Measurements from ENCODE around the gene UBE2Q1.

The UBE2Q1 gene

GRCh38 chr1:154557939-154558719, at the start of gene UBE2Q1:
Gene UBE2Q1 (minus strand): TSS chr1:154558662. CDS start chr1:154558553, 109 bp downstream.
- DNase-seq, result no peak

- peak; percentile 60 for DNase-seq
Observed at GRCh38 chr1:154607609-154608396, 49.3 kb upstream of the UBE2Q1 start, which contains the start of gene ADAR. Gene ADAR (minus strand): TSS chr1:154608186. CDS start chr1:154608006, 180 bp downstream.

DNA sequence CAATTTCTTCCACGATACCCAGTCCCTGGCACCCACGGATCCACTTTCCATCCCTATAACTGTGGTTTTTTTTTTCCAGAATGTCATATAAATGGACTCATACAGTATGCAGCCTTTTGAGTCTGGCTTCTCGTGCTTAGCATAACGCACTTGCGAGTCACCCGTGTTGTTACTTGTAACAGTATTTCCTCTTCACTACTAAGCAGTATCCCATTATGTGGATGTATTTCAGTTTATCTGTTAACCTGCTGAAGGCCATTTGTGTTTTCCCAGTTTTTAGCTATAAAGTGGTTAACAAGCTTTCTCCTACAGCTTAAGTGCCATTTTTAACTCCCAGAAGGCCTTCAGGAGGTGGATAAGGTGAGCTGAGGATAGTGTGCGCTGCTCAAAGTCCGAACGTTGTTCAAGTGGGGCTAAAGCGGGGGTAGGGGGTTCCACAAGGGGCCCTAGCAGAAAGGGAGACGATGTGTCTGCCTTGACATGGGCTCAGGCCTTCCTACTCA, 48.7 kb upstream of the UBE2Q1 start:
- no peak for DNase-seq

DNA sequence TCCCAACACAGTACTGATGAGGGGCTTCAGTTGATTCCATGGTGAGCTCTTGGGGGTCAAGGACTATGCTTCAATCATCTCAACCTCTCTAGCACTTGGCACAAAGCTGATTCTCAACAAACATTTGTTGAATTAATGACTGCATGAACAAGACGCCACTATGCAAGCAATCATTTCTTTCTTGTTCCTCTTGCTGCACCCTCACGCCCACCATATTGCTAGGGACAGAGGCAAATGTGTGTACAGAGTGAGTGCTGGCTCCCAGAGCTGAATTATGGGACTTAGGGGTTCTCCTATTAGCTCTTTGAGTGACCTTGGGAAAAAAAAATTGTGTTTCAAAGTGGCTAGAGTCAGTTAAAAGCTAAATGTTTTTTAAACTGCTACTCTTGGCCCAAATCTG, 47.1 kb upstream of the UBE2Q1 start:
- no peak for DNase-seq

DNA sequence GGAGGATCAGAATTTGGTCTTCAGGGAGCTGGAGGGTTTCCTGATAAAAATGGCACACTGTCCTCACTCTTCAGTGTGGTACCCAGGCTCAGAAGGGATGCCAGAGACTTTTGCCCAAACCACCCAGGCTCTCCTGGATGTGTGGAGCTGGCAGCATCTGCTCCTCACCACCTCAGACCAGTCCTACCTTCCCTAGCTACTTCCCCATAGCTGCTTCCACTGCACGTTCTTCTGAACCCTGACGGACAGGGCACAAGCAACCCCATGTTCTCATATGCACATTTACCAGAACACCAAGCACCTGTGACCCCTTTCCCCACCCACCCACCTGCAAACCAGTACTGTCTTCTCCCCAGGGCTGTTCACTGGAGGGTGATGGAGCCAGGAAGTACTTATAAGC, 44.9 kb upstream of the UBE2Q1 start:
- no peak for DNase-seq

DNA sequence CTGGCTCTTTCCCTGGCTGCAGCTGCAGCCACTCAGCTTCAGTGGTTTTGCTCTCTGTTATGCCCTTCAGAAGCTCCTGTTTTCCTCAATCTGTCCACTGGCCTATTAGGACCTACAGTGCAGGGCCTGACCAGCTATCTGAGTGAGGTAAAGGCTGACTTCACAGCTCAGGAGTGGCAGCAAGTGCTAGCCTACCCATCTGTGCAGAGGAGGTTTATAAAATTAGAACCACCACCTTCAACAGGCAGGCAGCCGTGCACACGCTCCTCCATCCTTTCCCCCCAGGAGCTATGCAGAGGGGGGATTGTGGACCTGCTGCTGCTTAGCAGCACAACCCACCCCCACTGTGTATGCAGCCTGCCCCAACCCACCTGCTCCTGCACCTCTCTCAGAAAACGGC, 41.2 kb upstream of the UBE2Q1 start:
- no peak for DNase-seq

DNA sequence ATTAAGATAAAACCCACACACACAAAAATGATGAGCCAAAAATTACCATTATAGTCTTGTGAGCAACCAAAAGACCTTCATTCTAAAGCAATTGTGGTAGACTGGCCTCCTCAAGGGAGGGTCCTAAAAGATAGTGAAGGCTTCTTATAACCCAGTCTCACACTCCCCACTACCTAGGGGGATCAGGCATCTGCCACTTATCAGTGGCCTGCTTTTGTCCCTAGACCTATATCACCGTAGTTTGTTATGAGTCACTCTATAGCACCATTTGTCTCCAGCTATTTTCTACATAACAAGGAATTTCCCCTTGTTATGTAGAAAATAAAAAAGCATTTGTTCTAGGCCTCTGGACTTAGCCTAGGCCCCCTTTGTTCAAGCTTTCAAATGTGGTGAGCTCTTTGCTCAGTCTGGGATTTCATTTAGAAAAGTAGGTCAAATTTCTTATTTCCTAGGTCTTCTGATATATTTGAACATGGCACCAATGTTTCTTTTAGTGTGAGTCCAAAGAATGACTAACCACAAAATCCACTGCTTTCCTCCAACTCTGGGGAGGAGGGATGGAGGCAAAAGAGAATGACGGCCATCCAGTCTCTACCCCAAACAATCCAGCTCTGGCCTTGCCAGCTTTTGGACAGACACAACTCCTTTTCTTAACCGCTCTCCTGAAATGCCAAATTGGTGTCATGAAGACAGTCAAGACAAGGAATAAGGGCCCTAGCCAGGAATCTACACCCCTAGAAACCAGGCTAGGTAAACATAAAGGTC, 40.6 kb upstream of the UBE2Q1 start:
- no peak for DNase-seq

DNA sequence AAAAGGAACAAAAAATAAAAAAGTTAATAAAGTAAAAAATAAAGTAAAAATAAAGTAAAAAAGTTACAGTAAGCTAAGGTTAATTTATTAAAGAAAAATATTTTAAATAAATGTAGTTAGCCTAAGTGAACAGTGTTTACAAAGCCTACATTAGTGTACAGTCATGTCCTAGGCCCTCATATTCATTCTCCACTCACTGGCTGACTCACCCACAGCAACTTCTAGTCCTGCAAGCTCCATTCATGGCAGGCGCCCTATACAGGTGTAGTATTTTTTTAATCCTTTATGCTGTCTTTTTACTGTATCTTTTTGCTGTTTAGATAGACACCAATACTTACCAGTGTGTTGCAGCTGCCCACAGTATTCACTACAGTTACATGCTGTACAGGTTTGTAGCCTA, 37.2 kb upstream of the UBE2Q1 start:
- no peak for DNase-seq

DNA sequence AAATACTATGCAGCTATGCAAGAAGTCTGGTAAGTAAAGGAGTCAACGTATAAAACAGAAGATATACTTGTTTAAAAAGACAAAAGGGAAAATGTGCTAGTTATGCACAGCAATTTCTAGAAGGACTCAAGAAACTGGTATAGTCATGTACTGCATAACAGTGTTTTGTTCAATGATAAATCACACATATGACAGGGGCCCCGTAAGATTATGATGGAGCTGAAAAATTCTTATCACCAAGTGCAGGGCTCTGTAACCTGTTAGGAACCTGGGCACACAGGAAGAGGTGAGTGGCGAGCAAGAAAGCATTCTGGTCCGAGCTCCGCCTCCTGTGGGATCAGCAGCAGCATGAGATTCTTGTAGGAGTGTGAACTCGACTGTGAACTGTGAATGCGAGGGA, 36.3 kb upstream of the UBE2Q1 start:
- no peak for DNase-seq

DNA sequence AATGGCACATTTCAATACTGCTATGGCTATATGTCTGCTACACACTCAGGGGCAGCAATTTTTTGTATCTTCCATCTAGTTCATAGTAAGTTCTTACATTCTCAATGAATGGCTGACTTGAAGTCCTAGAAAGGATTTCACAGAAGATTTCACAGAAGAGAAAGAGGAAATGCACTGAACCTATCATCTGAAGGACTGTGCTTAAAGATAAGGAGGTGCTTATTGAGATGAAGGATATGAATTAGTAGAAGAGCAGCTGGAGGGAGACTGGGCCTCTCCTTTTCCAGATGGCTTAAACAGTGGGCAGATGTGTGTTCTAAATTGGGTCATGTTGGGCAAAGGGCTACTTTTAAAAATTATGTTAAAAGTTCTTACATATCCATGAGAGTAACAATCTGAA, 34.9 kb upstream of the UBE2Q1 start:
- no peak for DNase-seq

- DNase-seq, result no peak
Observed at GRCh38 chr1:154591206-154591605, 32.7 kb upstream of the UBE2Q1 start.

GRCh38 chr1:154590756-154591155, 32.3 kb upstream of the UBE2Q1 start:
- DNase-seq, result no peak

- DNase-seq, result no peak
Observed at GRCh38 chr1:154589780-154590179, 31.3 kb upstream of the UBE2Q1 start.

DNA sequence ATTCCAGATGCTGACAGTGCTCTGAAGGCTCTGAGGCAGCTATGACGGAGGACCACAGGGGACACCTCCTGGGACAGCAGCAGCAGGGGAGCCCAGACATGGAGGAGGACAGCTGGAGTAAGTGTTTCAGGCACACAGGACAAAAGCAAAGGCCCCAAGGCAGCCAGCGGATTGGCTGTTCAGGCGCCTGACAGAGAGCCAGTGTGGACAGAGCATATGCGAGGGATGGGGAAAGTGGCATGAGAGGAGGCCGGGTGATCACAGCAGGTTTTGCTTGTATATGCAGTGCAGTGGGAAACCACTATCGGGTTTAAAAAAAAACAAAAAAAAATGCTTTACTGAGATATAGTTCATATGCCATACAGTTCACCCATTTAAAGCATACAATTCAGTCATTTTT, 28.2 kb upstream of the UBE2Q1 start:
- DNase-seq, result no peak

GRCh38 chr1:154586231-154586630, 27.8 kb upstream of the UBE2Q1 start:
- no peak for DNase-seq

DNA sequence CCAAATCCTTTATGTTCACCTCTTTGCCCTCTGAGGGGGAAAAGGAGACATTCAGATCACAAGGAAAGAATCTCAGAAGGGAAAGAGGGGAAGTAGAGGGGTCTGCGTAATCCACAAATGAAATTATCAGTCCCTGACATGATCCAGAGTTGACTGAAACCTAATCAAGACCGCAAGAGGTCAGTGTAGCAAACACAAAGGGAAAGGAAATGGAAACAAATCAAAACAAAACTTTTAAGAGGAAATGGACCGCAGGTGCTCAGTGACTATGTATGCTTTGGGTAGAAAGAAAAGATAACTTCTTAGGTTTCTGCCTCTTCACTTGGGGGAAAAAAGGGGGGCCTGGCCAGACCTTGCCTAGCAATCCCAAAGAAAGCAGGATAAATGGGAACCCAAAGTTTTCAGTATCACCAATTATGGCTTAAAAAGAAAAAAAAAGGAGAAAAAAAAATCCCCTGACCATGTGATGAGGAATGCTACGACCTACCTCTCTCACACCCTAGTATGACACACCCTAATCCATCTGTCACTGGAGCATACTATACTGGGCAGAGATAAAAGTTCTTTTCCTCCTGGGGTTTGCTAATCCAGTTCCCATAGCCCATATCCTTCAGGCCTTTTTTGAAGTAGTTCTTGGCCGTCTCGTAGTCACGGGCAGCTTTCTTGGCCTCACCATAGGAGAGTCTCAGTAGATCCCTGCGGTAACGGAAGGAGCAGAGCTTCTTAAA, 26.0 kb upstream of the UBE2Q1 start:
- no peak for DNase-seq

GRCh38 chr1:154583773-154584172, 25.3 kb upstream of the UBE2Q1 start:
- DNase-seq, result no peak

- DNase-seq, result no peak
Observed at GRCh38 chr1:154582885-154583284, 24.4 kb upstream of the UBE2Q1 start.

DNA sequence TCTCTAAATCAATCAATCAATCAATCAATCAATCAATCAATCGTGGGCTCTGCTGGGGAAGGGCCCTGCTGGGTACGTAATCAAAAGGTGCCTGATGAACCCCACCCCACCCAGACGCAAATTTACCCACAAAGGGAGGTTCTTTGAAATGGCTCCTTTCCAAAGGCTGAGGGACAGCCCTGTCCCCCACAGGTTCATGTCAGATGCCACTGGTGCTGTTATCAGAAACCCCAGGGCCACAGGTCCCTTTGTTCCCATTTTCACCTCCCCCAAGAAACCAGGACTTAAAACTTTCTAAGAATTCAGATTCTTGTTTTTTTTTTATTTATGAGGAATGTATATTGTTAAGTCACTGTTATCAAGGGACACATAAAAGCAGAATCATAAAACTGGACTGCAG, 23.3 kb upstream of the UBE2Q1 start:
- DNase-seq, result no peak

DNA sequence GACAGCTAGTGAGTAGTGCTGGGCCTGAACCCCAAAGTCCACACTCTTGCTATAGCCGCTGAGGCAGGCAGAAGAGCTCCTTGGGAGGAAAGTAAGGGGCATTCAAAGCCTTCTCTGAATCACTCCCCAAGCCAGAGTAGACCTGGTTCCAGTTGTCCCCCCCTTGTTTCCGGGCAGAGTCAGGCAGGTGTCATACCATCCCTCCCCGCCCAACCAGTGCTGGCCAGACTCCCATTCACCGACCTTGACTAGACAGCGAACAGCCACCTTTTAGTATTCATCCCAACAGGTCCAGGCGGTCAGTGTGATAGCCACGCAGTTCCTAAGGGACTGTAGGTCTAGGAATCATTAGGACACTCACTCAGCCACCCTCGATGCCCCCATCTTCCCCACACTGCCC, 20.9 kb upstream of the UBE2Q1 start:
- no peak for DNase-seq

DNA sequence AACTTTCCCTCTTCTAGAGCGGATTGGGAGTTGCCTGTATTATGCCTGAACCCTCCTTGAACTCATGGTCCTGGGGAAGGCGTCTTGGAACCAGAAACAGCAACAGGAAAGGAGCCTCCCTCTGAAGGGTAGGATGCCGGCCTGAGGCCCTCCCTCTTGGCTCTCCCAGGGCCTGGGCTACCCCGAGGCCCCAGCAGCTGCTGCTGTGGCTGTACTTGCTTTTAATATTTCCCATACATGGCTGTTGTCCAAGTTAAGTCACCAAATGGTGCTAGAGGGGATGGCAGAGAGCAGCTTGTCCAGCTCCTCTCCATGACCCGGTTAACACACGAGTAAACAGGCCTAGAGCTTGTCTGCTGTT, 19.6 kb upstream of the UBE2Q1 start:
- no peak for DNase-seq

GRCh38 chr1:154577346-154578057, 19.0 kb upstream of the UBE2Q1 start:
- no peak for DNase-seq
